Caco-2 (cell line): ENCODE data around the gene RPL32. TPM values are rescaled to one million over a fixed set of nuclear protein-coding genes. Genes with fewer than 3 reads are reported as not detected.

Experiments
- BruUV-seq: library from RNA; stranded (reverse); fragments of 400-500 nt; replicated peaks from 2 replicates; lab custom pipeline; 2021; lab: Mats Ljungman, UMichigan
- CTCF ChIA-PET: fragments of 300-600 bp; sonication (Branson Sonifier 250); formaldehyde crosslinking; loops from one replicate; lab custom pipeline; 2022; ENCODE audit warnings: antibody characterized with exemption; lab: Charles Lee
- POLR2A ChIA-PET: fragments of 300-600 bp; sonication (Branson Sonifier 250); formaldehyde crosslinking; loops from one replicate; lab custom pipeline; 2022; ENCODE audit warnings: antibody characterized with exemption; lab: Charles Lee
- DNase-seq, 2 experiments: peaks; one replicate each; pipeline versions ENCODE4 v3.0.0 to v3.0.0-alpha.2; 2020 to 2022
- H3K27me3 ChIP-seq: replicated peaks from 2 replicates; pipeline ENCODE4 v1.6.0; 2011; ENCODE audit warnings: low read length; ENCODE audit not compliant: control insufficient read depth, insufficient read depth
- H3K36me3 ChIP-seq: 2 replicates; pipeline ENCODE4 v1.5.1; 2011; ENCODE audit warnings: low read length; ENCODE audit not compliant: control insufficient read depth, insufficient read depth
- H3K4me1 ChIP-seq: fragments of 250-450 bp; sonication (Bioruptor Pico); 2 replicates; pipeline ENCODE4 v1.5.1; 2020; ENCODE audit warnings: mild to moderate bottlenecking
- H3K4me3 ChIP-seq: 2 replicates; pipeline ENCODE4 v1.5.1; 2011; ENCODE audit warnings: low read depth, mild to moderate bottlenecking, control low read depth, low read length
- H3K9me3 ChIP-seq: fragments of 250-450 bp; sonication (Bioruptor Pico); 2 replicates; pipeline ENCODE4 v1.5.1; 2020; ENCODE audit warnings: mild to moderate bottlenecking, moderate library complexity
- H3K27ac Mint-ChIP-seq: one replicate; pipeline ENCODE4 v1.8.0; 2022; ENCODE audit warnings: mixed read lengths; ENCODE audit not compliant: unreplicated experiment
- H3K27me3 Mint-ChIP-seq: one replicate; pipeline ENCODE4 v1.8.0; 2022; ENCODE audit warnings: mixed read lengths; ENCODE audit not compliant: insufficient read depth, unreplicated experiment
- H3K36me3 Mint-ChIP-seq: one replicate; pipeline ENCODE4 v1.8.0; 2022; ENCODE audit warnings: mild to moderate bottlenecking, mixed read lengths; ENCODE audit not compliant: insufficient read depth, unreplicated experiment
- H3K4me1 Mint-ChIP-seq: one replicate; pipeline ENCODE4 v1.8.0; 2022; ENCODE audit warnings: low read depth, mixed read lengths; ENCODE audit not compliant: unreplicated experiment
- H3K4me3 Mint-ChIP-seq: one replicate; pipeline ENCODE4 v1.8.0; 2022; ENCODE audit warnings: mild to moderate bottlenecking, moderate library complexity, mixed read lengths; ENCODE audit not compliant: unreplicated experiment
- H3K9me3 Mint-ChIP-seq: one replicate; pipeline ENCODE4 v1.8.0; 2022; ENCODE audit warnings: mixed read lengths; ENCODE audit not compliant: unreplicated experiment
- intact Hi-C: fragments of 100-400 bp; cut with micrococcal nuclease; formaldehyde crosslinking; loops from one replicate; pipeline ENCODE4 v1.10.0; 2022; ENCODE audit not compliant: unreplicated experiment
- total RNA-seq: library from RNA; stranded (reverse); gene quantifications from 2 replicates; pipeline ENCODE4 v1.2.3, GENCODE V29; 2022
- TF ChIP-seq, protein P1 (sequence below), 2 experiments: fragments of 200-600 bp in 1 of 2; IDR thresholded peaks; 1 replicate in 1 of 2; 2 replicates in 1 of 2; pipeline versions ENCODE4 v1.5.1 to v1.8.0; 2011 to 2022; ENCODE audit warnings: antibody characterized with exemption in 1 of 2, control low read depth in 1 of 2, inconsistent platforms in 1 of 2, low read depth in 1 of 2, low read length in 1 of 2, mild to moderate bottlenecking in 1 of 2, moderate library complexity in 1 of 2; ENCODE audit not compliant: insufficient read depth in 1 of 2, severe bottlenecking in 1 of 2, unreplicated experiment in 1 of 2

The RPL32 gene
- total RNA-seq, 1 experiment from 2014 or later = 1,713 TPM

DNA sequence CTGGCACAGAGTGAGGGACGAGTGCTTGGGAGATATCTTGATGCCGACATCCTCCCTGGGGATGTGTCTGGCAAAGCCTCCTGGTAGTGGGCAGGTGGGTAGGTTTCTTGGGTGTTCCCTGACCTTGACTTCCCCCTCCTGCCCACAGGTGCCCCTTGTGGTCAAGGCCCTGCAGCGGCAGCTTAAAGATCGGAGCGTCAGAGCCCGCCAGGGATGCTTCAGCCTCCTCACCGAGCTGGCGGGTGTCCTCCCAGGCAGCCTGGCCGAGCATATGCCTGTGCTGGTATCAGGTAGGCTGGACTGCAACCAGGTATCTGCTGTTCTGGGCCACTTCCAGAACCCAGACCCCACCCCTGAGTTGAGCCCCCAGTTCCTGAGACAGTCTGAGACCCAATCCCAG lies 25.6 kb downstream of the RPL32 start:
- no peaks in the 10 kb centered on the region for H3K36me3 Mint-ChIP-seq

DNA sequence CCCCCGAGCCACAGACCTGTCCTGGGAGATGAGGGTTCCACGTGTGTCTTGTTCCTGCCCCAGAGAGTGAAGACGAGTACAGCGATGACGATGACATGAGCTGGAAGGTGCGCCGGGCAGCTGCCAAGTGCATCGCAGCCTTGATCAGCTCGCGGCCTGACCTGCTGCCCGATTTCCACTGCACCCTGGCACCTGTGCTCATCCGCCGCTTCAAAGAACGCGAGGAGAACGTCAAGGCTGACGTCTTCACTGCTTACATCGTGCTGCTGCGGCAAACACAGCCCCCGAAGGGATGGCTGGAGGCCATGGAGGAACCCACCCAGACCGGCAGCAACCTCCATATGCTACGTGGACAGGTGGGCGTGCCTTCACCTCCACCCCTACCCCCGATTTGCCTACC lies 26.3 kb downstream of the RPL32 start:
- Histone ChIP-seq H3K9me3 (no peaks in the 10 kb centered on the region), H3K36me3 (no peaks in the 10 kb centered on the region), H3K4me1 (0 out of 2 replicates have a peak, but pooled peaks cover 4% of the 10 kb centered on the region), H3K4me3 (no peak overlapping the region), H3K27me3 (no peaks in the 10 kb centered on the region)
- ChIA-PET POLR2A (no interaction called here), CTCF (interaction anchor here (0.7 kb wide), 1 partner anchor 8 kb away, joined by 3 read pairs; no protein-coding TSS in a partner anchor)
- TF ChIP-seq, protein P1, sequence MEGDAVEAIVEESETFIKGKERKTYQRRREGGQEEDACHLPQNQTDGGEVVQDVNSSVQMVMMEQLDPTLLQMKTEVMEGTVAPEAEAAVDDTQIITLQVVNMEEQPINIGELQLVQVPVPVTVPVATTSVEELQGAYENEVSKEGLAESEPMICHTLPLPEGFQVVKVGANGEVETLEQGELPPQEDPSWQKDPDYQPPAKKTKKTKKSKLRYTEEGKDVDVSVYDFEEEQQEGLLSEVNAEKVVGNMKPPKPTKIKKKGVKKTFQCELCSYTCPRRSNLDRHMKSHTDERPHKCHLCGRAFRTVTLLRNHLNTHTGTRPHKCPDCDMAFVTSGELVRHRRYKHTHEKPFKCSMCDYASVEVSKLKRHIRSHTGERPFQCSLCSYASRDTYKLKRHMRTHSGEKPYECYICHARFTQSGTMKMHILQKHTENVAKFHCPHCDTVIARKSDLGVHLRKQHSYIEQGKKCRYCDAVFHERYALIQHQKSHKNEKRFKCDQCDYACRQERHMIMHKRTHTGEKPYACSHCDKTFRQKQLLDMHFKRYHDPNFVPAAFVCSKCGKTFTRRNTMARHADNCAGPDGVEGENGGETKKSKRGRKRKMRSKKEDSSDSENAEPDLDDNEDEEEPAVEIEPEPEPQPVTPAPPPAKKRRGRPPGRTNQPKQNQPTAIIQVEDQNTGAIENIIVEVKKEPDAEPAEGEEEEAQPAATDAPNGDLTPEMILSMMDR (IDR thresholded peaks at IDR 0.05; ENCODE audit: insufficient read depth in 1 of 2, low read depth in 1 of 2, low read length in 1 of 2, severe bottlenecking in 1 of 2, unreplicated experiment in 1 of 2) = no peak
- intact Hi-C loops = no loop called here
- H3K27me3 Mint-ChIP-seq = no peaks in the 10 kb centered on the region
- H3K36me3 Mint-ChIP-seq = no peaks in the 10 kb centered on the region
- DNase-seq = no peak
- no peaks in the 10 kb centered on the region for H3K4me1 Mint-ChIP-seq
- no peaks in the 10 kb centered on the region for H3K9me3 Mint-ChIP-seq
- no peak overlapping the region for H3K4me3 Mint-ChIP-seq
- no peak overlapping the region for H3K27ac Mint-ChIP-seq
- no TSS peak for BruUV-seq

More for the DNA sequence above, 25.6 kb downstream of the RPL32 start:
- Histone ChIP-seq H3K4me1 (0 out of 2 replicates have a peak, but pooled peaks cover 3% of the 10 kb centered on the region), H3K36me3 (no peaks in the 10 kb centered on the region), H3K4me3 (no peak overlapping the region), H3K9me3 (no peaks in the 10 kb centered on the region), H3K27me3 (no peaks in the 10 kb centered on the region)
- ChIA-PET POLR2A (no interaction called here), CTCF (no interaction called here)
- Mint-ChIP-seq H3K27me3 (no peaks in the 10 kb centered on the region), H3K4me1 (no peaks in the 10 kb centered on the region), H3K4me3 (no peak overlapping the region), H3K9me3 (no peaks in the 10 kb centered on the region), H3K27ac (no peak overlapping the region)
- BruUV-seq = no TSS peak
- intact Hi-C loops = no loop called here
- TF ChIP-seq, protein P1 (IDR thresholded peaks at IDR 0.05; ENCODE audit: insufficient read depth in 1 of 2, low read depth in 1 of 2, low read length in 1 of 2, severe bottlenecking in 1 of 2, unreplicated experiment in 1 of 2) = no peak
- DNase-seq = no peak

DNA sequence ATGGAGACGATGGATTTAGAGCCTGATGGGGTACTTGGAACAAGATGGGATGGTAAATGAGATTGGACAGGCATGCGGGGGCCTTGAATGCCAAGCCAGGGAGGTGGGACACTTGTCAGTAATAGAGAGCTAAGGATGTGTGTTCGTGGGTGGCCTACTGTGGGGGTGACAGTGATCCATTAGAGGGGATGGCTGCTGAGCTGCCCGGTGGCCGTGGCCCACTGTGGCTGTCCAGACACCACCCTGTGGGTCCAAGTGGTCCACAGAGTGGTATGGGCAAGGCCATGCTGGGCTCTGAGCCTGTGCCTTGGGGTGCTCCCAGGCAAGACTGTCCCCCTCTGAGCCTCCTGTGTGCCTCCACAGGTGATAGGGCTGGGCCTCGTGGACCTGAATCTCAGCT lies 27.4 kb downstream of the RPL32 start:
- DNase-seq = no peak
- Mint-ChIP-seq H3K4me1 (no peaks in the 10 kb centered on the region), H3K36me3 (no peaks in the 10 kb centered on the region), H3K27ac (no peak overlapping the region), H3K4me3 (no peak overlapping the region), H3K27me3 (no peaks in the 10 kb centered on the region), H3K9me3 (no peaks in the 10 kb centered on the region)
- Histone ChIP-seq H3K9me3 (no peaks in the 10 kb centered on the region), H3K36me3 (no peaks in the 10 kb centered on the region), H3K4me3 (no peak overlapping the region), H3K27me3 (no peaks in the 10 kb centered on the region), H3K4me1 (0 out of 2 replicates have a peak, but pooled peaks cover 4% of the 10 kb centered on the region)
- CTCF ChIA-PET = no interaction called here
- intact Hi-C loops = loop anchor here (5.0 kb wide), 1 partner anchor 107 kb away; no protein-coding TSS in a partner anchor
- POLR2A ChIA-PET = no interaction called here
- no TSS peak for BruUV-seq
- TF ChIP-seq, protein P1 (IDR thresholded peaks at IDR 0.05; ENCODE audit: insufficient read depth in 1 of 2, low read depth in 1 of 2, low read length in 1 of 2, severe bottlenecking in 1 of 2, unreplicated experiment in 1 of 2) = no peak
